ENCODE data around the gene ZNF263.
A peak's percentile ranks its signal among the peaks of the same experiment; 100 is the strongest.
"Not testable (repeated sequence)": the region's sequence is repeated elsewhere in the genome, so short reads cannot be mapped to it uniquely, and the experiment has no call there.

Gene ZNF263

DNA sequence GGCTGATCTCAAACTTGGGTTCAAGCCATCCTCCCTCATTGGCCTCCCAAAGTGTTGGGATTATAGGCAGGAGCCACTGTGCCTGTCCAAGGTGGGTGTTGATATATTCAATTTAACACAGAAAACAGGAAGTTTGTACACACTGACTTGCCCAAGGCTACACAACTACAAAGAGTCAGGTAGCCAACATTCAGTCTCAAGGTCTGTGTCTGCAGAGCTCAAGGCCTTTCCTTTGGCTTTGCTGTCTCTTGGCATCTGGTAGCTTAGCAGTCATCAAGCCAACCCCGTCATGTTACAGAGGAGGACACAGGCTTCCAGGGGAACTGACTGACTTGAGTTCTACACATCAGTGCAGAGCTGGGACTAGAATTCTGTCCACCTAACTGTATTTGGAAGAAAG, 15.0 kb upstream of the ZNF263 start:
- DNase-seq (ENCODE audit: low read depth) = no peak

DNA sequence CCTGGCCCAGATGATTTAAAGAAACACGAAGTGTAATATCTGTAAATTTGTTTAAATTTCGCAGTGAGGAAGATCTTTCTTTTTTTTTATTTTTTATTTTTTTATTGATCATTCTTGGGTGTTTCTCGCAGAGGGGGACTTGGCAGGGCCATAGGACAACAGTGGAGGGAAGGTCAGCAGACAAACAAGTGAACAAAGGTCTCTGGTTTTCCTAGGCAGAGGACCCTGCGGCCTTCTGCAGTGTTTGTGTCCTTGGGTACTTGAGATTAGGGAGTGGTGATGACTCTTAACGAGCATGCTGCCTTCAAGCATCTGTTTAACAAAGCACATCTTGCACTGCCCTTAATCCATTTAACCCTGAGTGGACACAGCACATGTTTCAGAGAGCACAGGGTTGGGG, 12.6 kb upstream of the ZNF263 start:
- not testable (repeated sequence) for DNase-seq (ENCODE audit: low read depth)

DNA sequence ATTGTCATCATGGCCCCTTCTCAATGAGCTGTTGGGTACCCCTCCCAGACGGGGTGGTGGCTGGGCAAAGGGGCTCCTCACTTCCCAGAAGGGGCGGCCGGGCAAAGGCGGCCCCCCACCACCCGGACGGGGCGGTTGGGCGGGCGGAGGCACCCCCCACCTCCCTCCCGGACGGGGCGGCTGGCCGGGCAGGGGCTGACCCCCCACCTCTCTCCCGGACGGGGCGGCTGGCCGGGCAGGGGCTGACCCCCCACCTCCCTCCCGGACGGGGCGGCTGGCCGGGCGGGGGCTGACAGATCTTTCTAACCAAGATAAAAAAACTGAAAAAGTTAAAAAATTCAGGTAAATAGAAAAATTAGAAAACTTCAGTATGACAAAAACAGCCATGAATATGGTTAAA, 12.0 kb upstream of the ZNF263 start:
- DNase-seq (ENCODE audit: low read depth) = not testable (repeated sequence)

DNA sequence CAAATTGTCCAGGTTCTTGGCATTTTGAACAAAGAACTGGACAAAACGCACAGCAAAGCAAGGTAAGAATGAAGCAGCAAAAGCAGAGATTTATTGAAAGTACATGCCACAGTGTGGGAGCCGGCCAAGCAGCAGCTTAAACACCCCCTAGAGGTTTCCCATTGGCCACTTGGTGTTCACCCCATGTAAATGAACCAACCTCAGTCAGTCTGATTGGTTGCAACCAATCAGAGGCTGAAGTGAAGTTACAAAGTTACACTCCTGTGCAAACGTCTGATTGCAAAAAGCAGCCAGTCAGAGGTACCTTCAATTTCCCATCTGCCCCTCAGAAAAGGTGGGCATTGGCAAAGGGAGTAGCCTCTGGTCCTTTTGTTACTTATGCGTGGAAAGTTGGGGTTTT, 8.8 kb upstream of the ZNF263 start:
- no peak for DNase-seq (ENCODE audit: low read depth)

DNA sequence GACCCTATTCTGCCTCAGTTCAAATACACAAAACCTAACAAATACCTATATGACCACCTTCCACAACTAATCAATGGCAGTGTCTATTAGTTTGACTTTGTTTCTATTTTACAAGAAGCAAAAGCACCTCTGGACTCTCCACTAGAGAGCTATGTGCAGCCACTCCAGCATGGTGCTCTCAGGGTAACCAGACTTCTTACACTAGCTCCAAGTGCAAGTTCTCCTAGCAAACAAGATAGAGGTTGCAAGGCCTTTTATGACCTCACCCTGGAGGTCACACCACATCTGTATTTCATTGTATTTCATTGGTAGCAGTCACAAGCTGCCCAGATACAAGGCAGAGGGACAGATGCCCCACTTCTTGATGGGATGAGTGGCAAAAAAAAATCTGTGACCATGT, 8.3 kb upstream of the ZNF263 start:
- no peak for DNase-seq (ENCODE audit: low read depth)

DNA sequence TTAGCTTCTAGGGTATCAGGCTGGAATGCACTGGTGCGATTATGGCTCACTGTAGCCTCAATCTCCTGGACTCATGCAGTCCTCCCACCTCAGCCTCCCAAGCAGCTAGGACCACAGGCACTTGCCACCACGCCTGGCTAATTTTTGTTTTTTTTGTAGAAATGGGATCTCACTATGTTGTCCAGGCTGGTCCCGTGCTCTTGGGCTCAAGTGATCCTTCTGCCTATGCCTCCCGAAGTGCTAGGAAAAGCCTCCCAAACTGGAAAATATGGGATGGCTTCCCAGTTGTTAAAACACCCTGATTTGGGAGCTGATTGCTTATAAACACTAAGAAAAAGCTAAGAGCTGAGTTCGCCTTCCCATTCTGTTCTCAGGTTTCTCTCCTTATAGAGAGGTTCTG, 6.6 kb upstream of the ZNF263 start:
- no peak for DNase-seq (ENCODE audit: low read depth)

DNA sequence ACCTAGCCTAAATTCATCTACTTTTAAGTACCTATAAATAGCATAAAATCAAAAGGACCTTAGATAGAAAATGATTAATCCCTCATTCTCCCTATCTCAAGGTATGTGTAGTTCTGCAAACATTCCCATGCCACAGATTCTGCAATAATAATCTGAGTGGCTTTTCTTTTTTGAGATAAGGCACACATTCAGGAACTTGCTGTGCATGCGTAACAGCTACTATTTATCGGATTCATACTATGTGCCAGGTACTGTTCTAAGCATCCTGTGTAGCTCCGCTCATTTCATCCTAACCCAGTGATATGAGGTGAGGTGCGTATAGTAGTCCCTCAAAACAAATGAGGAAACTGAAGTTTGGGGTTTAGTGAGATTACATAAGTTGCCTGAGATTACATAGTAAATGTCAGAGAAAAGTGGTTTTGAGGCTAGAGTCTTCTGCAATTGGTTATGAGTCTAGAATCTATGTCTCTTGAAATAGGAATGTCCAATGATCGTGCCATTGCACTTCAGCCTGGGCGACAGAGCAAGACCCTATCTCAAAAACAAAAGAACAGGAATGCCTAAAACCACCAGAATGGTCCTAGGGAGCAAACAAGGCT, 2.0 kb upstream of the ZNF263 start:
- no peak for DNase-seq (ENCODE audit: low read depth)

DNA sequence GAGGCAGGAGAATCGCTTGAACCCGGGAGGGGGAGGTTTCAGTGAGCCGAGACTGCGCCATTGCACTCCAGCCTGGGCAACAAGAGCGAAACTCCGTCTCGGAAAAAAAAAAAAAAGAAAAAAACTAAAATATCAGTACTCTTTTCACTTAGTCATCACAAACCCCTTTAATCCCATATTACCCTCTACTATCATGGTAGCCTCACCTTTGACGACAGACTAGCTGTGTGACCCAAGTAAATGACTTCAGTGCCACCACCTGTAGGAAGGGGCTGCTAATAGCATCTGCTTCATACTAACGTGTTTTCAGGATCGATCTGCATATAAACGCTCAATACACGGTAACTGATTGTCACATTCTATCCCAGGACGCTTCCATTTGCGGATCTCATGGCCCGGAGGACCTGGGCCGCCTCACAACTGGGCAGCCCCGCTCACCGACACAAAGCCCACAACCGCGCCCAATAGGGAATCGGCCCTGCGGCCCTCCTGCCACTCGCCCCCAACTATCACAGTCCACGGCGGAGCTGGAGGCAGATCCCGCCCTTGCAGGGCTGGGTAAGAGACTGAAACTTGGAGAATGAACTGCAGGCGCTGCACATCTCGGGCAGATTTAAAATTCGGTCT, 1.1 kb upstream of the ZNF263 start:
- no peak for DNase-seq (ENCODE audit: low read depth)

DNA sequence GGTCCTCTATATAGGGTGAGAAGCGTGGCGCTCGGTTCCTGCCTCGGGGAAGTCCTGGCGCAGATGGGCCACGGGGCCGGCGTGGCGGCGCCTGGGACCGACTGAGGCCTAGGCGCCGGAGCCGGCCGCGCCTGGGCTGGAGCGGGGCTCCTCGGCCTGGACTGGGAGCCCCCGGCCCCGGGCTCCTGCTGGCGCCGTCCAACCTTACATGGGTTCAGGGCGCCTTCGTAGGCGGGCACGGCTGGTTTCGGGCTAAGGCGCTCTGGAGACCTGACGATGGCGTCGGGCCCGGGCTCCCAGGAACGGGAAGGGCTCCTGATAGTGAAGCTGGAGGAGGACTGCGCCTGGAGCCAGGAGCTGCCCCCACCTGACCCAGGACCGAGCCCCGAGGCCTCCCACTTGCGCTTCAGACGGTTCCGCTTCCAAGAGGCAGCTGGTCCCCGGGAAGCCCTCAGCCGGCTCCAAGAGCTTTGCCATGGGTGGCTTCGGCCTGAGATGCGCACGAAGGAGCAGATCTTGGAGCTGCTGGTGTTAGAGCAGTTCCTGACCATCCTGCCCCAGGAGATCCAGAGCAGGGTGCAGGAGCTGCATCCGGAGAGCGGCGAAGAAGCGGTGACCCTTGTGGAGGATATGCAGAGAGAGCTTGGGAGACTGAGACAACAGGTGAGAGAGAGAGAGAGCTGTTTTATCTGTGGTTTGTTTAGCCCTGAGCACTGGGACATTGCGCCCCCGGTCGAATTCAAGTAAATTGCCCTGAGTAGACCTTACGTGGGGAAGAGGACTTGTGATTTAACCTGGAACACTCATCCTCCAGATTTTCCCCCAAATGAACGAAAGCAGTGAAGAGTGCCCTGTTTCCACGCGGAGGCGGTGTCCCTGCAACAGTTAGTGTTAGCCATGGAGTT, 504 bp downstream of the ZNF263 start:
- DNase-seq (ENCODE audit: low read depth) = no peak

DNA sequence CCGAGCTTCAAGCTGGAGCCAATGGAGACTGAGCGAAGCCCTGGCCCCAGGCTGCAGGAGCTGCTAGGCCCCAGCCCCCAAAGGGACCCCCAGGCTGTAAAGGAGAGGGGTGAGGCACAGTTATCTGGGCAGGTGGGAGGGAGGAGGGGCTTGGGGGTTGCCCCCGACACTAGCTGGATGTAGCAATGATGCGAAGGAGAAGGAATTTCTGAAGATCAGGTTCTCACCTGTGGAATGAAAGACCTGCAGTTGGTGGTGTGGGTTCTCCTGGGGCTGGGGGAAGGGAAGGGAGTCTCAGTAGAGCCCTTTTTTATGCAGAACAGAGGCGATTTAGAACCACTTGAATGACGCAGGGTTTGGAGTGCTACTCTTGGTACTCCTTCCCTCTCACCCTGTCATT, 1.8 kb downstream of the ZNF263 start:
- no peak for DNase-seq (ENCODE audit: low read depth)

DNA sequence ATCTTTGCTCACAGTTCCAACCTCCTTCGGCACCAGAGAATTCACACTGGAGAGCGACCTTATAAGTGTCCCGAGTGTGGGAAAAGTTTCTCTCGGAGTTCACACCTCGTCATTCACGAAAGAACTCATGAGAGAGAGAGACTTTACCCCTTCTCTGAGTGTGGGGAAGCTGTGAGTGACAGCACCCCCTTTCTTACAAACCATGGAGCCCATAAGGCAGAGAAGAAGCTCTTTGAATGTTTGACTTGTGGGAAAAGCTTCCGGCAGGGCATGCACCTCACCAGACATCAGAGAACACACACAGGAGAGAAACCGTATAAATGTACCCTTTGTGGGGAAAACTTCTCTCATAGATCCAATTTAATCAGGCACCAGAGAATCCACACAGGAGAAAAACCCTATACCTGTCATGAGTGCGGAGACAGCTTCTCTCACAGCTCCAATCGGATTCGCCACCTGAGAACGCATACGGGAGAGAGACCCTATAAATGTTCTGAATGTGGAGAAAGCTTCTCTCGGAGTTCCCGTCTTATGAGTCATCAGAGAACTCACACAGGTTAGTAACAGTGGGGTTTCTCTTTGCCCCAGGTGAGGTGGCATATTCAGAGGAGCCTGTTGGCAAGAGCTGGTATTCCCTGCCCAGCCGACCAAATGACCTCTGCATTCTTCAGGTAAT, 6.8 kb downstream of the ZNF263 start:
- no peak for DNase-seq (ENCODE audit: low read depth)

DNA sequence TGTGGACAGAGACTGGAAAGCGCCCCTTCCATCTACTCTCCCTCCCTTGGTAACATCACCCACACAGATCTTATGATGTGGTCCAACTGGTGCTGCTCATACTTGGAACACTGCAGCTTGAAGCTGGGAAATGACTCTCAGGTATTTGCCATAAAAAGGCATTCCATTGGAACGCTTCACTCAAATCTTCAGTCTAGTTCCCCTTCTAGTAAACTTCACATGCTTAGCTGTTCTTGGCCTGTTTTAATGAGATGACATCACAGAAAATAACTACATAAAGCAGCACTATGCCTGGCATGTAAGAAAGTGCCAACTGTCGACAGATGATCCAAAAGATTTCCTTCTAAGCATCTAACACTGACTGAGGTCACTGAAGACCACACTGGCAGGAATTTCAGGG, 9.3 kb downstream of the ZNF263 start:
- DNase-seq (ENCODE audit: low read depth) = no peak

DNA sequence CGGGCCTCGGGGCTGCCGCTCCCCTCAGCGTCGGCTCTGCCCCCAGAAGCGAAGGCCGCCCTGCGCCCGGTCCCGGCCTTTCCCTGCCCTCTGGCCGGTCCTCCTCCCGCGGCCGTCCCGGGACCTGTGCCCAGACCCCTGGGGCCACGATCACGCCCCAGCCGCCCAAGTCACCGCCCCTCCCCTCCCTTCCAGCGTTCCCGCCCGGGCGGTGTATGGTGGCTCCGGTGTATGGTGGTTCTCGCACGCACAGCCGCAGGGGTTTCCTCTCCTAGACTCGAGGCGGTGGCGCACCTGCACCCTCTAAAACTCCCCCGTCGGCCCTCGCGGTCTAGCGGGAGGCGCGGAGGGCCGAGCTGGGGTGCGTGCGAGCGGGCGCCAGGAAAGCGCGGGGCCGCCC, 11.9 kb downstream of the ZNF263 start:
- no peak for DNase-seq (ENCODE audit: low read depth)

DNA sequence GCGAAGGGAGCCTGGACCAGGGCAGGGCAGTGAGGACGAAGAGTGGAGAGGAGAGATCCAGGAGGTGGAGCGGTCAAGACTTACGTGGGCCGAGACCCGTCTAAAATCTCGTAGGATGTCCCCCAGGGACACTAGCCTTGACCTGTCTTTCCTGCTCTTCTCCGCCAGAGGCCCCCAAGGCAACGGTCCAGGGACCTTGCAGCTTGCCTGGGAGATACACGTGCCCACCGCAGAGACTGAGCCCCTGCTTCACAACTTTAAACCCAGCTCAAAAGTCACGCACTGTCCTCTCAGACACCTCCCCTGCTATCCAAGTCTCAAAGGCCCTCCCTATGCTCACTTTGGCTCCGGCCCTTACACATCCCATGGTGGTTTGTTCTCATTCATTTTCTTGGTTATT, 12.5 kb downstream of the ZNF263 start:
- DNase-seq (ENCODE audit: low read depth) = no peak

DNA sequence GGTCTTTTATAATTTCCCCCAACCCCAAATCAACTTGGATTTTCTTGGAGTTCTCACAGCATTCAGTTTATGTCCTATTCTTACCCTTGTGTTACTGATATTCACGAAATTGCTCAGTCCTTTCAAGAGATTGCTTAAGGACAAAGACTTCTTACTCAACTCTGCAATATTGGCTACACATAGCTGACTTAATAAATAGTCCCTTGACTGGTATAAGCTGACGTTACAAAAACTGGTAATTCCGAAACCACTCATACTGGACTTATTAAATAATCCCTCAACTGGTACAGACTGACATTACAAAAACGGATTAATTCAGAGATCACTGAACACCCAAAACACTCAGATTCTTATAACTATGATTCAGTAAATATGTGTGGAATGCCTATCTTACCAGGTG, 21.1 kb downstream of the ZNF263 start:
- no peak for DNase-seq (ENCODE audit: low read depth)

DNA sequence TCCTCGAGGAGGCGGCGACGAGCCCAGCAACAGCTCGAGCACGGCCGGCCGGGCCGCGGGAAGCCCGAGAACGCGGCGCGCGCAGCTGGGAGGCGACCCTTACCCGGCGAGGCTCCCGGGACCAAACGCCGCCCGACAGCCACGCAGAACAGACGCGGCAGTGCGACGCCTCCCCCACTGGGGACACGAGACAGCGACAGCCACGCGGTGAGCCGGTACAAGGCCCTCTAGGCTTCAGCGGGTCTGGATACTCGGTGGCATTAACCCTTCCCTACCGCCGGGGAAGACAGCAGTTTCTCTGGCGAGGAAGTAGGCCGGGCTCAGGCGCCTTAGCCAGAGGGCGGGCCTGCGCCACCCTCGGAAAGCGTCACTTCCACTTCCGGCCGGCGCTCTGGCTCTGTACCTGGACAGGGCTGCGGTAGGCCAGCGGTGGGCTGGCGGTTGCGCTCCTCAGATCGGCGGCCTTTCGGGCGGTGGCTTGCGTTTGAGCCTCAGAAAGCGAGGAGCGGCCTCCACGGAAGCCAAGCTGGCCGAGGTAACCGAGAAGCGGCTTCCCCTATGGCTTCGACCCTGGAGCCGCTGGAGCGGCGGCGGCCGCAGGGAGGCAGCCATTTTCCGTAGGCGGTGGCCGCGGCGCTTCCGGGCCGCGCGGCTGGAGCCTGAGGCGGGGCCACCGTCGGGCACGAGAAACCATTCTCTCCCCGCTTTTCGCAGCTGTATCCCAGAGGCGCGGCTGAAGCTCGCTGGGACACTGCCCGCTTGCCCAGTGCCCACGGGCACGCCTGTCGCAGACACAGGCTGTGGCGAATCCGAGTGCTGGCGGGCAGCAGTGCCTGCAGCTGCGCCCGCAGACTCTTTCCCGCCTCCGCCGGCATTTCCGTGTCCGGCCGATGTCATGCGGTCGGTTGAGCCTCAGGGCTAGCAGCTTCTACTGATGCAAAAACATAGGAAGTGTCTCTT, 22.1 kb downstream of the ZNF263 start, which contains the start of the genes TIGD7 and ZNF75A:
Gene TIGD7, minus strand, starts transcription at position 322 of the 960 bp plus-strand sequence. CDS start 4,816 bp downstream, outside the sequence.
Gene ZNF75A, plus strand, starts transcription at position 389 of the 960 bp plus-strand sequence. CDS start 2,932 bp downstream, outside the sequence.
- peak; percentile 73 for DNase-seq (ENCODE audit: low read depth)

DNA sequence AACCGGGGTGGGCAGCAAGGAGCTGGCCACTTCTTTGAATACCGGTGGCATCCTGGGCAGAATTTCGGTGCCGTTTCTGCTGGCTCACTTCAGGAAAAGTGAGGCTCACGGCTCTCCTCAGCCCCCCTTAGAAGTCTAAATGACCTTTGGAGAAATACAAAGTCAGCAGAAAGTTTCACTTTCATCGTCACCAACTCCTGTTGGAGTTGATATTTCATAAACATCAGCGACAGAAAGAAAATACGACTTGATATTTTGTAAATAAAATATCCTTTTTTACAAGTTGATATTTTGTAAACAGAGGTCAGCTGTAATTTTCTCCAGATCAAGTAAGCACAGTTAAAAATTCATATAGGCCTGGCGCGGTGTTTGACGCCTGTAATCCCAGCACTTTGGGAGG, 22.8 kb downstream of the ZNF263 start:
- DNase-seq (ENCODE audit: low read depth) = no peak

DNA sequence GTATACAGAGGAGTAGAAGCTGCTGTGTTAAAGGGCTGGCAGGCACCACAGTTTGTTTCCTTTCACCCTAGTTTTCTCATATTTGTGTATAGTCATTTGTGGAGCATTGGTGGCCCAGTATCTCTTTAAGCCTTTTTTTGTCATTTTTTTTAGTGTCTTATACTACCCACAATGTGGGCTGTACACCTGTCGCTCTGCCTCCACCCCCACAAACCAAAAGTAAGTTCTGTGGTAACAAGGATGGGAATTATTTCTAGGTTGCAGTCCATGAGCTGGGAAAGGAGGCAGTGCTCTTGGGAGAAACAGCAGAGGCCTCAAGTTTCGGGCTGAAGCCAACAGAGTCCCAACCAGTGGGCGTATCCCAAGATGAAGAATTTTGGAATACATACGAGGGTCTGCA, 28.2 kb downstream of the ZNF263 start:
- DNase-seq (ENCODE audit: low read depth) = no peak

DNA sequence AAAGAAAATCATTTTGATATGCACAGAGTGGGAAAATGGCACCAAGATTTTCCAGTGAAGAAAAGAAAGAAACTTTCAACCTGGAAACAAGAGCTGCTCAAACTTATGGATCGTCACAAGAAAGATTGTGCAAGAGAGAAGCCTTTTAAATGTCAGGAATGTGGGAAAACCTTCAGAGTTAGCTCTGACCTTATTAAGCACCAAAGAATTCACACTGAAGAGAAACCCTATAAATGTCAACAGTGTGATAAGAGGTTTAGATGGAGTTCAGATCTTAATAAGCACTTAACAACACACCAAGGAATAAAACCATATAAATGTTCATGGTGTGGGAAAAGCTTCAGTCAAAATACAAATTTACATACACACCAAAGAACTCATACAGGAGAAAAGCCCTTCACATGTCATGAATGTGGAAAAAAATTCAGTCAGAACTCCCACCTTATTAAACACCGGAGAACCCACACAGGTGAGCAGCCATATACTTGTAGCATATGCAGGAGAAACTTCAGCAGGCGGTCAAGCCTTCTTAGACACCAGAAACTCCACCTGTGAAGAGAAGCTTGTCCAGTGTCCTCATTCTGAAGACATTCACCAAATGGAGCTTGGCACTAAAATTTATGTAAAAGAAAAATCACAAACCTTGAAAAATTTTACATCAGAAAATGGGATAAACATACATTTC, 34.2 kb downstream of the ZNF263 start:
- no peak for DNase-seq (ENCODE audit: low read depth)

DNA sequence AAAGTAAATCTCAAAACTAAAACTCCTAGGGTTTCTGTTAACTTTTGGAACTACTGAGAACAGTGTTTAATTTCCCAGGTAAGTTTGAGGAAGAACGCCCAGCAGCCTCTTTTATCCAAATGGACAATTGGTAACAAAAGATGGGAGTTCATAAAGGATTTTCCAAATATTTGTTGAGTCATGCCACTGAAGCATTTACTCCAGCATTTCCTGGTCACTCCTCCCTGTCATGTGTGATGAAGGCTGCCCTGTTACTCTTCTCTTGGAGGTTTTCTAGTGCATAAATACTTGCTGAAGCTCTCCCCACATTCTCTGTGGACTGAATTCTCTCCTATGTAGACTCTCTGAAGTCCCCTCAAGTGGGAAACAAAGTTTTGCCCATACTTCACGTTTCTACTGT, 38.5 kb downstream of the ZNF263 start:
- no peak for DNase-seq (ENCODE audit: low read depth)

DNA sequence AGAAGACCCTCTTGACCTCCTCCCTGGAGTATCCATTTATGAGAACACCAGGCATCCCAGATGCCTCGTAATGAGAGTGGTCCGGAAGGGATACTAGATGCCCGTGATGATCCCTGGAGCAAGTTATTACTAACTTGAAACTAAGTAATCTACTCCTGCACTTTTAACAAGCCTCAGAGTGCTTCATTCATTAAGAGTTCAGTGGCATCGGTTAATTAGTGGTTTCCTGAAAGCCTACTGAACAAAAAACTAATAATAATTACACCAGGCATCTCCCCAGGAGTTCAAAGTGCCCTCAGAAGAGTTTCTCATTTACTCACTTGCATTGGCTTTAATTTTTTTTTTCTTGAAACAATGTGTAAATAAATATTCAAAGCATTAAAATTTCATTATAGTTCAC, 44.2 kb downstream of the ZNF263 start:
- no peak for DNase-seq (ENCODE audit: low read depth)
